Right ventricle myocardium superior (tissue), 1 donor: ENCODE data around the gene RGS14. TPM values are rescaled to one million over a fixed set of nuclear protein-coding genes. Genes with fewer than 3 reads are reported as not detected.
"Not testable (repeated sequence)": the region's sequence is repeated elsewhere in the genome, so short reads cannot be mapped to it uniquely, and the experiment has no call there.

Source experiments
- ATAC-seq: fragments of 200-7000 bp; cut with Tn5 transposase; one replicate; pipeline ENCODE4 v1.9.1; 2020; ENCODE audit warnings: mild to moderate bottlenecking; ENCODE audit not compliant: poor library complexity
- DNase-seq: peaks from one replicate; pipeline ENCODE4 v3.0.0-alpha.2; 2020
- intact Hi-C: fragments of 100-400 bp; cut with DNase I; formaldehyde crosslinking; loops from one replicate; pipeline ENCODE4 v1.11.2; 2022
- total RNA-seq: library from RNA; stranded (reverse); fragmentation: NEBNext Ultra II Directional; extraction: Animal tissue kit (Norgen Biotek cat#: 25700); gene quantifications from one replicate; pipeline ENCODE4 v1.2.1, GENCODE V29; 2021
- donor health status: DM: no; HTN: yes; CAD: no; lungs with severe emphysema.

The RGS14 gene
- total RNA-seq, 1 donor from 2014 or later = 2.4 TPM

- intact Hi-C loops = no loop called here
- no peak for ATAC-seq
These were observed 18.6 kb upstream of the RGS14 start for GRCh38 chr5:177339107-177339638.

DNA sequence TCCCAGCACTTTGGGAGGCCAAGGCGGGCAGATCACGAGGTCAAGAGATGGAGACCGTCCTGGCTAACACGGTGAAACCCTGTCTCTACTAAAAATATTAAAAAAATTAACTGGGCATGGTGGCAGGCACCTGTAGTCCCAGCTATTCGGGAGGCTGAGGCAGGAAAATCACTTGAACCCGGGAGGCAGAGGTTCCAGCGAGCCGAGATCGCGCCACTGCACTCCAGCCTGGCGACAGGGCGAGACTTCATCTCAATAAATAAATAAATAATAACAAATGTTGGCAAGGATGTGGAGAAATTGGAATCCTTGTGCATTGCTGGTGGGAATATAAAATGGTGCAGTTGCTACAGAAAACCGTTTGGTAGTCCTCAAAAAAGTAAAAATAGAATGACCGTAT is 14.7 kb upstream of the RGS14 start:
- ATAC-seq, DNase-seq, intact Hi-C loops: not testable (repeated sequence)

More at GRCh38 chr5:177339107-177339638, 18.6 kb upstream of the RGS14 start:
- DNase-seq = no peak

- intact Hi-C loops = no loop called here
- ATAC-seq (no peak), DNase-seq (no peak)
These were observed 13.9 kb upstream of the RGS14 start for GRCh38 chr5:177343777-177344176.

DNA sequence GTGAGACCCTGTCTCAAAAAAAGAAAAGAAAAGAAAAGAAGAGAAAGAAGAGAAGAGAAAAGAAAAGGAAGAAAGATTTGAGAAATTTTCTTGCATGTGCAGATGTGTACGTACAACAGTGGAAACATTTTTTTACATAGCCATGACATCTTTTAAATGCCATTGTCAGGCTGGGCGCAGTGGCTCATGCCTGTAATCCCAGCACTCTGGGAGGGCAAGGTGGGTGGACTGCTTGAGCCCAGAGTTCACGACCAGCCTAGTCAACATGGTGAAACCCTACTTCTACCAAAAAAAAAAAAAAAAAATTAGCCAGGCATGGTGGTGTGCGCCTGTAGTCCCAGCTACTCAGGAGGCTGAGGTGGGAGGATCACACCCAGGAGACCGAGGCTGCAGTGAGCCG is 12.8 kb upstream of the RGS14 start:
- intact Hi-C loops = no loop called here
- no peak for ATAC-seq
- no peak for DNase-seq

- DNase-seq = no peak
- intact Hi-C loops = no loop called here
- ATAC-seq = no peak
These were observed 10.9 kb upstream of the RGS14 start for GRCh38 chr5:177346820-177347219.

GRCh38 chr5:177347699-177348098 is 10.0 kb upstream of the RGS14 start:
- intact Hi-C loops = no loop called here
- DNase-seq = no peak
- no peak for ATAC-seq

DNA sequence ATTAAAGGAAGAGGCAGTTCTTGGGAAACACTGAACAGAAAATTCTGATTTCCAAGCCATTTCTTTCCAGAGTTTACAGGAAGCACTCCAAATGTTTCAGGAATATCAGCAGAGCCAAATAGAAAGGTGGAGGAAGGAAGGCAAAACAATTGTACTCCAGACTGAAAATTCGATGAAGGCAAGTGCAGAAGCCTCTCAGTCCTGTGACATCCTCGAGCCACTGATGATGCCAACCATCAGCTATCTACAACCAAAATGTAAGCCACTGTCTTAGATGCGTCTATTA is 8.4 kb upstream of the RGS14 start:
- ATAC-seq = no peak
- intact Hi-C loops = no loop called here

DNA sequence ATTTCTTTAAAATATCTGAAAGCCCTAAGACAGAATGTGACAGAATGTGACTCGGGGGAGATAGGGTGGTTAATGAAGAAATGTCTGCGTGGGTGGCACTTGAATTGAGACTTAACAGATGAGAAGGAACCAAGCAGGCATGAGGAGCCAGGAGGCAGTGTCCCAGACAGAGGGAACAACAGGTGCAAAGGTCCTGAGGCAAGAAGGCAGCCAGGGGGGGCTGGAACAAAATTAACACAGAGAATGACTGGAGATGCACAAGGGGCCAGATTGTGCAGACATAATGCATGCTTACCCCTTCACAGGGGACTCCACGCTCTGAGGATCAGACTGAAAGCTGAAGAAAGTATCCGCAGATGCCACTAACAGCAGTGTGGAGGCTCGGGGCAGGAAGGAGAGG is 8.0 kb upstream of the RGS14 start:
- ATAC-seq = no peak
- no peak for DNase-seq
- intact Hi-C loops = no loop called here

More for the DNA sequence above, 8.4 kb upstream of the RGS14 start:
- DNase-seq = no peak

- no peak for ATAC-seq
- intact Hi-C loops = no loop called here
- DNase-seq = peak; percentile 34
These were observed 6.8 kb upstream of the RGS14 start for GRCh38 chr5:177350776-177351391.

DNA sequence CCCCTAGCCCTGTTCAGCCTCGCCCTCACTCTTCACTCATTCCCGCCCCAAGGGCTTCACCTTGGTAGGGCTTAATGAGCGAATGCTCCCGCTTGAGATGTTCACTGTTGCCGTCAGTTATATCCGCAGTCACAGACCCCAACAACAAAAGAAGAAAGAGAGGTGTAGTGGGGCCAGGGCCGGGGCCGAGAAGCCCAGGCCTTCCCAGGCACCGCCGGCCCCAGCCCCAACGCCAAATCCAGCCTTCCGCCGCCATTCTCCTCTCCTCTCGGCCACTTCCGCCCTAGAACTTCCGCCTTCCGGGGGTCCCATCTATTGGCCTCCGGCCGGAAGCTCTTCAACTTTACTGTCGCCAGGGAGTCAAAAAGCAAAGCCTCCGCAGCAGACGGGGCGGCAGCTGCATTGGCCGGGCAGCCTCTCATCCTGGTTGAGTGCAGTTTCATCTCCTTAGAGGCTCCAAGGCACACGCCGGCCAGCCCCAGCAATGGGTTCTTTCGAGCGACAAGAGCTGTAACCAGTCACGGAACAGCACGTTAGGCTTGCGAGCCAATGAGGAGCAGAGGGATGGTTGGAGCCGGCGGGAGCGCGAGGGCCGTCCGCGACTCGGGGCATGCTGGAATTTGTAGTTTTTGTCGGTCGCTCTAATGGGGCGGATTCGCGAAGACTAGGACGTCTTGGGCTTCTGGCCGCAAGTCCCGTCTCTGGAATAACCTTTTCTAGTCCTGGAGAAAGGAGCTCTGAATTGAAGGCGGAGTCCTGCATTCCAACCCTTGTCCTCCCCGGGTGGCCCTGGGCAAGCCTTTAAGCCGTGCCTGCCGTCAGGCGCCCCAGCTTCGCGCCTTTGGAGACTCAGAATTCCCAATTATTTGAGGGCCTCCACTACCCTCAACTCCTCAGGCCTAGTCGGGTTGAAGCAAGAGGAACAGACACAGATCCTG is 6.1 kb upstream of the RGS14 start, which contains the start of gene LMAN2:
TSS of gene LMAN2 (minus strand) at position 277 of the 938 bp plus-strand sequence. CDS start at position 256, 21 bp downstream.
- intact Hi-C loops = no loop called here
- ATAC-seq (peak; percentile 99), DNase-seq (peak; percentile 95)

DNA sequence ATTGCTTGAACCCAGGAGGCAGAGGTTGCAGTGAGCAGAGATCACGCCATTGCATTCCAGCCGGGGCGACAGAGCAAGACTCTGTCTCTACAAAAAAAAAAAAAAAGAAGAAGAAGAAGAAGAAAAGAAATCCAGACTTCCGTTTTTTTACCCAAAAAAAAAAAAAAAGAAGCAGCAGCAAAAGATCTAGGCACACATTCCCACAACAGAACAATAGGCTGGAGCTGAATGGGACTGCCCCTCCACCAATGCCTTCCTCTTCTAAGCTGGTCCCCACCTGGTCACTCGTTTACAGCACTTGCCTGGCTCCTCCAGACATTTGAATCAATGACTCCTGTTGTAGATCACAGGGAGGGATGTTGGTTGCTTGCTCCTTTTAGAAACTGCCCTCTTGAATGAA is 4.6 kb upstream of the RGS14 start:
- intact Hi-C loops = no loop called here

DNA sequence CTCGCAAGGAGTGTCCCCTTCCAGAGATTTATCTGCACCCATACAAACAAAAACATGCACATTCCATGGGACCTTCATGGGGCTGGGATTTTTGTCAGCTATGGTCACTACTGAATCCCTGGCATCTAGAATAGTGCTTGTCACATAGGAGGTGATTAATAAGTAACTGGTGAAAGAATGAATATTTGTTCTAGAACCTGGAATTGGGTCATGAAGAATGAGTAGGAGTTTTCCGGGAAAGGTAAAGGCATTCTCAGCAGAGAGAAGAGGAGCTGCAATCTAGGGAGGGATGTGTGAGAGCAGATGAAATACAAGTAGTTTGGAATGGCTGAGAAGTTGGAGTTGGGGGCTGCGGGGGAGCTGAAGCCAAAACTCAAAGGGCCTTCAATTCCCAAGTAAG is 3.5 kb upstream of the RGS14 start:
- no peak for DNase-seq
- ATAC-seq = no peak
- intact Hi-C loops = no loop called here

More for the DNA sequence above, 4.6 kb upstream of the RGS14 start:
- ATAC-seq = no peak
- DNase-seq = peak; percentile 26

GRCh38 chr5:177354711-177355110 is 3.0 kb upstream of the RGS14 start:
- ATAC-seq = no peak
- DNase-seq = peak; percentile 13
- intact Hi-C loops = no loop called here

DNA sequence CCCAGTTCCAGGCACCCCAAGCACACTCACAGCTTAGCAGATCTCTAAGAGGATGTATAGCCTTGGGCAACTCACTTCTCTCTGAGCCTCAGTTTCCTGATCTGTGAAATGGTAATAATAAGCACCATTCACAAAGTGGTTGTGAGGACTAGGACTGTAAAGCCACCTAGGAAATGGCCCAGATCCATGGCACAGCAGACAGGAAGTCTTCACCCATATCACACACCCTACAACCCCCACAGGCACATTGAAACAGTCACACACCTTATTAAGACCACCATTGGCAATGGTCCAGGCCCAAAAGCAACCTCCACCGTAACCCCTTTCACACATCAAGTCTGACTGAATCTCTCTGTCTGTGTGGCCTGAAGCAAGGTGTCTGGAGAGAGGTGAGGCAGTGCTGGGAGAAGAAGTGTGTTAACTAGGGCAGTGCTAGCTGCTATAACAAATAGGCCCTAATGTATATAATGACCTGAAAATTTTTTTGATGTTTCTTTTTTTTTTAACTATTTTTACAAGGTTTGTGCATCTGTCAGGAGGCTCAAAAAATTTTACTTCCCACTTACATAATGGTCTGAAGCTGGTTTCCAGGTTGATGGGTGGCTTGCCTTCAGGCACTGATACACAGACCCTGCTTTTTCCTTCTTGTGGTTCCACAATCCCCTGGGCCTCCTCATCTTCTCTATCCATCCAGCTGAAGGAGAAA is 2.4 kb upstream of the RGS14 start:
- intact Hi-C loops = no loop called here
- ATAC-seq (no peak), DNase-seq (no peak)

DNA sequence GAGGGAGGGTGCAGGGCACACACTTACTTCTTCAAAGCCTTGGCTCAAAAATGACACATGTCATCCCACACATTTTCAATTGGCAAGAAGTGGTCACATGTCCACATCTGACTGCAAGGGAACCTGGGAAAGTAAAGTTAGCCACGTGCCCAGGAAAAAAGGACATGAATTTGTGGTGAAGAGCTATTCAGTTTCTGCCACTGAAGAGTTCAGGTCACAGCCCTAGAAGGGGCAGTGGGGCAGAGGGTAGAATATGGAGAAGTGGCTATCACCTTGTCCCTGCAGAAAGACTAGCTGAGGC is 1.9 kb upstream of the RGS14 start:
- no peak for ATAC-seq
- DNase-seq = peak; percentile 6
- intact Hi-C loops = no loop called here

- ATAC-seq = no peak
- intact Hi-C loops = no loop called here
- no peak for DNase-seq
These were observed 978 bp upstream of the RGS14 start for GRCh38 chr5:177356746-177357145.

GRCh38 chr5:177357146-177357458 is 622 bp upstream of the RGS14 start:
- intact Hi-C loops = no loop called here
- ATAC-seq = no peak
- DNase-seq = peak; percentile 30

- DNase-seq (peak; percentile 52), ATAC-seq (peak; percentile 33)
These were observed 671 bp downstream of the RGS14 start for GRCh38 chr5:177358370-177358819.

DNA sequence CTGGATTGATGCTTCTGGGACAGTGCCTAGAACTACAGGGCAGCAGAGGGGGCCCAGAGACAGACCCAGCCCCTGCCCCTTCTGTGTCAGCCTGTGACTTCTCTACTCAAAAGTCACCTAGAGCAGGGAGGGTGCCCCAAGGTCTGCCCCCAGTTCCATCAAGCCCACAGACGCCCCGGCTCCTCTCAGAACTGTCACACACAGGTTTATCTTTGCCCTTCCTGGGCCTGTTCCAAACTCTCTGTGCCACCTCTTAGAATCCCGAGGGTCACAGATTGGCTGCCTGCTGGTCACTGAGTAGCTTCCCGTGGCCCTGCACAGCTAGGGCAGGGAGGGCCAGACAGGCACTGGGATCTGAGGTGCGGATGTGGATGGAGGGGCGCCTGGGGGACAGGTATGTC is 1.7 kb downstream of the RGS14 start:
- DNase-seq (peak; percentile 32), ATAC-seq (no peak)
- intact Hi-C loops = no loop called here

More at GRCh38 chr5:177358370-177358819, 671 bp downstream of the RGS14 start:
- intact Hi-C loops = no loop called here
